GM18502 (cell line): Measurements from ENCODE around the gene DNAJC6.
A peak's percentile ranks its signal among the peaks of the same experiment; 100 is the strongest.

ENCODE experiments used
- ATAC-seq: cut with Tn5 transposase; IDR thresholded peaks from one replicate; pipeline ENCODE4 v1.9.1; 2021; ENCODE audit warnings: mild to moderate bottlenecking; ENCODE audit not compliant: unreplicated experiment, poor library complexity

Gene DNAJC6

DNA sequence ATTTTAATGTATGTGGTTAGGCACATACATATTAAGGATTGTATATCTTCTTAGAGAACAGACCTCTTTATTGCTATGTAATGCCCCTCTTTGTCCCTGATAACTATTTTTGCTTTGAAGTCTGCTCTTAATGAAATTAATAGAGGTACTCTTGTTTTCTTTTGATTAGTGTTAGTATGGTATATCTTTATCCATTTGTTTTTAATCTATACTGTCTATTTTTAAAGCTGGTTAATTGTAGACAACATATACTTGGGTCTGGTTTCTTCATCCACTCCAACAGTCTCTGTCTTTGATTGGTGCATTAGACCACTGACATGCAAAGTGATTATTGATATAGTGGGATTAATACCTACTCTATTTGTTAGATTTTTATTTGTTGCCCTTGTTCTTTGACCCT lies 147.1 kb downstream of the DNAJC6 start:
- ATAC-seq: no peak

DNA sequence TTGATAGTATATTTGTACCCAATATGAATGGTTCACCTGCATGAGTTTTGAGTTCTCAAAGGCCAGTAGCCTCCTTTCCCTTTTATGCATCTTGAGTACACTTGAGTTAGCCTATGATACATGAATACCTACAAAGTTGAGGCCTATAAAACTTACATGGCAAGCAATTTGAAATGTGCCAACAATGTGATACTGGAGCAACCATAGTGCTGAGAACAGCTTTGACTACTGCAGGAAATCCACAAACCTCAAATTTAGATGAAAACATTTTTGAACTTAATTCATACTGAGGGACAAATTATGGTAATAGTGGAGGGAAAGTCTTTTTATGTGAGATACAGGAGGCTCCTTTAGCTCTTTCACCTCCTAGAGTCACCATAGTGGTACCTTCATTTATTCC lies 148.5 kb downstream of the DNAJC6 start:
- no peak for ATAC-seq

DNA sequence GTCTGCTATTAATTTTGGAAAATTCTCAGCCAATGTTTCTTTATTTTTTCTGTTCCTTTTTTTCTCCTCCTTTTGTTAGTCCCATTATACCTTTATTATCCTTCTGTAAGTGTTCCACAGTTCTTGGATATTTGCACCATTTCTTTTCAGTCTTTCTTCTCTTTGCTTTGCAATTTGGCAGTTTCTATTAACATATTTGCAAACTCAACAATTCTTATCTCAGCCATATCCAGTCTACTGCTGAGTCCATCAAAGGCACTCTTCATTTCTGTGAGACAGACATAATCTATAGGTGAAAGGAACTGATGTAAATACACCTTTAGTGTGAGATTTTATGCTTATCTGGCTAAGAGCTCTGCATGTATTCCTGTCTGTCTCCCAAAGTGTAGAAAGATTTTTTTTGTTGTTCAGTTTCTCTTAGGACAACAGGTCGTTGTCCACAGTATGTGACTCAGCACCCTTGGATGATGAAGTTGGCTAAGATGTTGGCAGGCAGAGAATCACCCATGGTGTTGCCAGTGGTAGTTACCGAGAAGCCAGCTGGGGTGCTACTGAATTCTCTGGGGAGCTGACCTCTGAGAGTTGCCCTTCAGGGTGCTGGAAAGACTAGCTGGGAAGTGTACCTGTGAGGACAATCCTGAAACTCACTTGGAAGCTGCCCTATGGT lies 149.5 kb downstream of the DNAJC6 start:
- peak; percentile 37 for ATAC-seq

DNA sequence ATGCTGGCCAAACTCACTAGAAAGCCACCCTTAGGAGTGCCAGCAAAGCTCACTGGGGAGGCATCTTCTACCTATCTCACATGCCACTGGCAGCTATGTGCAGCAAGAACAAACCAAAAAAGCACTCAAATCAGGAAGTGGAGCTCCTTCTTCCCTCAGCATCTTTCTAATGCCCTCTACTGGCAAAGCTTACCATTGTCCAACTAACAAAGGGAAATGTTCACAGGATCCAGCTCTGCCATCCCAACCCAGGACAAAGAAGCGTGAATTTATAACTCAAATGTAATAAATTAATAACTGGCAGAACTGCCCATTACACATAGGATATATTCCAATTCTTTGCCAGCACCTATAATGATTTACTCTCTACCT lies 150.0 kb downstream of the DNAJC6 start:
- peak; percentile 93 for ATAC-seq
